Left ventricle myocardium inferior (tissue), 1 donor: Measurements from ENCODE around the gene CDCA8. TPM values are rescaled to one million over a fixed set of nuclear protein-coding genes. Genes with fewer than 3 reads are reported as not detected.

ENCODE experiments used
- DNase-seq: peaks from one replicate; pipeline ENCODE4 v3.0.0-alpha.2; 2020
- H3K27ac ChIP-seq: fragments of 200-600 bp; replicated peaks from 2 replicates; pipeline ENCODE4 v1.8.0; 2021
- H3K27me3 ChIP-seq: fragments of 200-600 bp; 2 replicates; pipeline ENCODE4 v1.8.0; 2021; ENCODE audit warnings: low read depth
- H3K36me3 ChIP-seq: fragments of 200-600 bp; 2 replicates; pipeline ENCODE4 v1.8.0; 2021
- H3K4me1 ChIP-seq: fragments of 200-600 bp; 2 replicates; pipeline ENCODE4 v1.8.0; 2021
- H3K4me3 ChIP-seq: fragments of 200-600 bp; 2 replicates; pipeline ENCODE4 v1.8.0; 2021; ENCODE audit warnings: mild to moderate bottlenecking, moderate library complexity
- H3K9me3 ChIP-seq: fragments of 200-600 bp; replicated peaks from 2 replicates; pipeline ENCODE4 v1.8.0; 2021
- CTCF ChIP-seq: fragments of 200-600 bp; IDR thresholded peaks from 2 replicates; pipeline ENCODE4 v1.8.0; 2021; ENCODE audit warnings: antibody characterized with exemption, mild to moderate bottlenecking, borderline replicate concordance
- intact Hi-C: fragments of 100-400 bp; cut with micrococcal nuclease; formaldehyde crosslinking; loops from one replicate; pipeline ENCODE4 v1.11.0; 2022
- total RNA-seq: library from RNA; stranded (reverse); fragmentation: NEBNext Ultra II Directional; extraction: Animal tissue kit (Norgen Biotek cat#: 25700); gene quantifications from one replicate; pipeline ENCODE4 v1.2.1, GENCODE V29; 2021
- donor health status: DM: no; HTN: yes; CAD: no; lungs with severe emphysema.

Gene CDCA8
- total RNA-seq, 1 donor from 2014 or later, result 0.33 TPM

- H3K4me3 ChIP-seq, result no peak overlapping the region
- H3K4me1 ChIP-seq, result no peaks in the 10 kb centered on the region
- H3K36me3 ChIP-seq, result no peaks in the 10 kb centered on the region
- peaks cover 83% of the 10 kb centered on the region for H3K27me3 ChIP-seq
- intact Hi-C loops, result no loop called here
- H3K27ac ChIP-seq, result no peak overlapping the region
- no peak for TF ChIP-seq CTCF
- no peaks in the 10 kb centered on the region for H3K9me3 ChIP-seq
- no peak for DNase-seq
Measured at GRCh38 chr1:37672136-37672870, 20.0 kb upstream of the CDCA8 start.

DNA sequence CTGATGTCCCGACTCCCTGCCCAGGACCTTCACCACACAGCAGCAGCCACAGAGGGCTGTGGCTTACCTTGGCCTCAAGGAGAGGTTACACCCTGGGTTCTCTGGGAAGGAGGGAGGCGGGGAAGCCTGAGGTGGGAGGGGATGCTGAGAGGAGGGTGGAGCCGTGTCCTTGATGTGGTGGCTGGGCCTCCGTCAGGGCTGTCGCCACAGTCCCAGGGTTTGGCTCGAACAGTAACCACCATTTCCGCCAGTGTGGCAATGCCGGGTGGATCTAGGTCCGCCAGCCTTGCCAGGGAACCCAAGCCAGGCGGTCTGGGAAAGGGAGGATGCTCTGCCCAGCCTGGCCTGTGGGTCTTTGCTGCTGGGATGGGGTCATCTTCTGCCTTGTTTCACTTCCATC is 18.4 kb upstream of the CDCA8 start:
- no peaks in the 10 kb centered on the region for H3K36me3 ChIP-seq
- peaks cover 69% of the 10 kb centered on the region for H3K27me3 ChIP-seq
- no peak for DNase-seq
- intact Hi-C loops, result no loop called here
- H3K4me1 ChIP-seq, result no peaks in the 10 kb centered on the region
- TF ChIP-seq CTCF, result no peak
- no peaks in the 10 kb centered on the region for H3K9me3 ChIP-seq
- no peak overlapping the region for H3K4me3 ChIP-seq
- H3K27ac ChIP-seq, result no peak overlapping the region

GRCh38 chr1:37676281-37677142 is 15.8 kb upstream of the CDCA8 start:
- Histone ChIP-seq H3K36me3 (no peaks in the 10 kb centered on the region), H3K4me3 (no peak overlapping the region), H3K4me1 (no peaks in the 10 kb centered on the region), H3K9me3 (no peaks in the 10 kb centered on the region), H3K27ac (no peak overlapping the region), H3K27me3 (peaks cover 43% of the 10 kb centered on the region)
- intact Hi-C loops, result no loop called here
- TF ChIP-seq CTCF, result no peak
- DNase-seq, result no peak

DNA sequence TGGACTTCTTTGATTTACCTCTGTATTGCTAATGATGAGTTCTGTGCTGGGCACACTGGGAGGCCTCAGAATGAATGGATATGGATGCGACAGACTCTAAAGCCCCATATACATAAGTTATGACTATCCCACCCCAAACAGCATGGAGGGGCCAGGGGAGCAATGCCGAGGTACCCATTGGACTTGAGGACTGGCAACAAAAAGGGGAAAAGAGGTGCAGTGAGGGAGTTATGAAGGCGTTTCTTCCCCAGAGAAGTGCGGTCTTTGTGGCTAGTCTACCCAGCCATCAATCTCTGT is 15.2 kb upstream of the CDCA8 start:
- TF ChIP-seq CTCF, result no peak
- Histone ChIP-seq H3K27ac (no peak overlapping the region), H3K36me3 (no peaks in the 10 kb centered on the region), H3K27me3 (peaks cover 37% of the 10 kb centered on the region), H3K4me1 (no peaks in the 10 kb centered on the region), H3K9me3 (no peaks in the 10 kb centered on the region), H3K4me3 (no peak overlapping the region)
- intact Hi-C loops, result no loop called here
- DNase-seq, result no peak

- no peak for TF ChIP-seq CTCF
- Histone ChIP-seq H3K9me3 (no peaks in the 10 kb centered on the region), H3K27me3 (peaks cover 30% of the 10 kb centered on the region), H3K27ac (no peak overlapping the region), H3K4me3 (no peak overlapping the region), H3K36me3 (peaks cover 3% of the 10 kb centered on the region), H3K4me1 (no peaks in the 10 kb centered on the region)
- no peak for DNase-seq
- intact Hi-C loops, result no loop called here
Measured at GRCh38 chr1:37677808-37678207, 14.5 kb upstream of the CDCA8 start.
